CD4-positive, alpha-beta T cell treated with Interleukin-15 for 1 hour (primary cell): ENCODE data around the gene IGF1R.

Experiments used
- DNase-seq: peaks from one replicate; pipeline ENCODE4 v3.0.0-alpha.2; 2020

IGF1R gene

DNA sequence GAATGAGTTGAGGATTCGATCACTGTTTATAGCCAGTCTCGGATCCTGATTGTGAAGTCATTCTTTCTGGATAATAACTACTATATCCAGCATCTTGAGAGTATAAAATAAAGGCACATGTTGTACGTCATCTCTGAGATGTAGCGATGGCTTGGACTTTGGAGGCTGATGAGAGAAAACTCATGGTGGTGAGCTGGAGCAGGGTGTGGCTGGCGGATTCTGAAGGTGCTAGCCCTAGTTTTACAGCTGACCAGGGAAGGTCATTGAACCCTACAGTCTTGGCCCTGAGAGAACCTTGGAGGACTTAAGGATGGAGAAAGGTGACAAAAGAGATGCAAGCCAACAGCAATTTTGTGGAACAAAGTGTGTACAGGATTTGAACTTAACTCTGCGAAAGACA lies 153.8 kb downstream of the IGF1R start:
- DNase-seq = no peak

GRCh38 chr15:98803228-98804056 lies 155.1 kb downstream of the IGF1R start:
- DNase-seq = no peak

GRCh38 chr15:98804057-98804380 lies 155.7 kb downstream of the IGF1R start:
- no peak for DNase-seq

DNA sequence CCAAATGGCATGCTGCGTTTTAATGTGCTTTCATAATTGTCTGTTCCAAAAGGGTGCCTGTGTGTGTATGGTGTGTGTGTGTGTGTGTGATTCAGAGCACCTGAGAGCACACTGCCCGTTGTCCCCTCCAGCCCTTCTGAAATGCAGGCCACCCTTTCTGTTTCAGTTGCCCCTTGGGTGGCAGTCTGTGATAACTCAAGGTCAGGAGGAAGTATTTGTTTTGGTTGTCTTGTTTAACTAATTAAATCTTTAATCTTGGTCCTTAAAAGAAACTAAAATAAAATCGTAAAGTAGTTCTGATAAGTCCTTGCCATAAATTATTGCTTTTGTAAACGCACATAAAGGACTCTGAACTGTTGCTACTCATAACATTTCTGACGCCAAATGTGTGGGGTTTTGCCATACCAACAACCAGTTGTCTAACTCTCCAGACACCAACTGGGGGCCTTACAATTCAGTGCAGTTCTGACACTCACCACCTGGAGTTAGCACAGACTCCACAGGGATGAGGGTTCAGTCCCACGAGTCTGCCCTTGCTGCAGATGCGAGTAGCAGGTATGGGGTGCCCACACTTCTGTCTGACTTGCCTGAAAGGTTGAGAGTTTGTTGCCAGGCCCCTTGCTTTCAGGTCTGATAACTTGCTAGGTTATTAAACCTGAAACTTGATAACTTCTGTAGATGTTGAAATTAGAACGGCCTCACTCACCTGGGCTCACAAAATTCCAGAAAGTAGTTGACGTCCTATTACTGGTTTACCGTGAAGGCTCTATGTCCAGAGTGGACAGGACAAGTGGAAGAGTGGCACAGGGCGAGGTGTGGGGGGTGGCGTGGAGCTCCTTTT lies 157.3 kb downstream of the IGF1R start:
- no peak for DNase-seq

- no peak for DNase-seq
These were observed 158.0 kb downstream of the IGF1R start for GRCh38 chr15:98806275-98806895.

- DNase-seq = no peak
These were observed 158.9 kb downstream of the IGF1R start for GRCh38 chr15:98807262-98807661.

DNA sequence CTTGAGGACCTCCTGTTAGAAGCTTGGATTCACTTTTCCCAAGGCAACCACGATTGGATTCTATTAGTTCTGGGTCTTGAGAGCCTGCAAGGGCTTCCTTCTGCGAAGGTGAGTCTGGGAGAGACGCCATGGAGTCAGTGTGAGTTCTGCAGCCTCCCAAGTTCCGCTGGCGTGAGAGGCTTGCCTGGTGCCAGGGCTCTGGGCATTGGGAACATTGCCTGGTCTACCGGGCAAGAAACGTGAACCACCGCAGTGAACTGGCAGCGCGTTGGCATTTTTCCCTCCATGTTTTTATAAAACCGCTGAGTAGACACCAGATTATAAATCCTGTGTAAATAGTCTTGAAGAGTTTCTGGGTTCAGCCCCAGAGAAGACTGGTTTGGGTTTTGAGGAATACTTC lies 160.9 kb downstream of the IGF1R start:
- no peak for DNase-seq

GRCh38 chr15:98812716-98813446 lies 164.5 kb downstream of the IGF1R start:
- DNase-seq = no peak

DNA sequence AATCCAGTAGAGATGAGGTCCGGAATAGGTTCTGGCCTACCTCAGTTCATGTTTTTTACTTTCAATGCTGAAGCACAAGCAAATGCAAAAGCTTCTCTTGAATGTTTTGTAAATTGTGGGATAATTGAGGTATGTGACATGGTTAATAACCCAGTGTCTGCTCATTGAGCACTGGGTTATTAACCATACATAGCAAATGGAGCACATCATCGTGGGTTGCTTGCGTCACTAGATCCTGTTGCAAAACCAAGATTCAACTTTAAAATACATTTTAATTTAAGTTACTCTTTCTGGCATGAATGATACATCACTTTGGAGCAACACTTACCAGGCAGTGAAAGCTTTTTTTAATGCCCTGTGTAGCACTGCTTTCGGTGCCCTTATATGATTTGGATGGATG lies 165.6 kb downstream of the IGF1R start:
- no peak for DNase-seq

DNA sequence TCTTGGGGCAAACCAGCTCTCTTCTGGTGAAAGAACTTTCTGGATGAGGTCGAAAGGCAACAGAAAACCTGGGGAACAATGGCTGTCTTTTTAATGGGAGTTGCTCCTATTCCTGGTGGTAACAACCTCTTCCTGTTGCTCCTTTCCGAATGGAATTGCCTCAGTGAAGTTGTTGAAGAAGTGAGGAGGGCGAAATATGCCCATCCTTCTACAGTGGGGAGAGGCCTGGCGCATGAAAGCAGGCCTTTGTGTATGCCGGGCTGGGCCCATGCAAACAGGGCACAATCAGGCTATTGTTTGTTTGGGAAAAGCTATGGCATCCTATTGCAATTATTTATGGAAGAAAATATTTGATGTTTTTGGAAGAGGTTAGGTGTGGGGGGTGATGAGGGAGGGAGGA lies 166.9 kb downstream of the IGF1R start:
- no peak for DNase-seq

DNA sequence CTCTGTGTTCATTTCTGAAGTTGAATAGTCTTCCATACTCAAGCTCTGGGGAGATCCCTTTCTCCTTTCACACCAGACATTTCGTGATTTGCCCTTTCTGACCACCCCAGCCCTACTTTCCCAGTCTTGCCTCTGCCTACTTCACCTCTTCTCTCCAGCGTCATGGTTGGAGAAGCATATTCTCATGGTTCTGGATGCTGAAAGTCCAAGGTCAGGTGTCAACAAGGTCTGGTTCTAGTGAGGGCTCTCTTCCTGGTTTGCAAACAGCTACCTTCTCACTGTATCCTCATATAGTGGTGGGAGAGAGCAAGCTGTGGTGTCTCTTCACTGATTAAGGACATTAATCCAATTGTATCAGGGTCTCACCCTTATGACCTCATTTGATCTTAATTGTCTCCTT lies 169.4 kb downstream of the IGF1R start:
- no peak for DNase-seq

- DNase-seq = no peak
These were observed 174.7 kb downstream of the IGF1R start for GRCh38 chr15:98823012-98823458.

- no peak for DNase-seq
These were observed 175.3 kb downstream of the IGF1R start for GRCh38 chr15:98823616-98824015.

- DNase-seq = no peak
These were observed 176.3 kb downstream of the IGF1R start for GRCh38 chr15:98824595-98824994.

- no peak for DNase-seq
These were observed 178.3 kb downstream of the IGF1R start for GRCh38 chr15:98826658-98827057.

DNA sequence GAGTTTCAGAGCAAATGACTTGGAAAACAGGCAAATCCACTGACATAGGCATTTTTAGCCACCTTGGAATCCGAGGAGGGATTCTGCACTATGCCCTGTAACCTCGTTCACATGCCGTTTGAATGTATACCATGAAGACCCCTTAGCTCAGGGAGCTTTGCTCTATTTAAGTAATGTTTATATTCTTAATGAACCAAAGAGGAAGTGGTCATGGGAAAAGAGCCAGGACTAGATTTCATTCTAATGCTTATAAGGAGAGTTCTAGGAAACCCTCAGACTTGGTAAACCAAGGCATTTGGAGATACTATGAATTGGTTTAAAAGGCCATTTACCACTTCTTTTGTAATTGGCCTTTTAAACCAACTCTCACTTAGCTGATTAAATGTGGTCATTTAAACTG lies 178.9 kb downstream of the IGF1R start:
- DNase-seq = no peak

DNA sequence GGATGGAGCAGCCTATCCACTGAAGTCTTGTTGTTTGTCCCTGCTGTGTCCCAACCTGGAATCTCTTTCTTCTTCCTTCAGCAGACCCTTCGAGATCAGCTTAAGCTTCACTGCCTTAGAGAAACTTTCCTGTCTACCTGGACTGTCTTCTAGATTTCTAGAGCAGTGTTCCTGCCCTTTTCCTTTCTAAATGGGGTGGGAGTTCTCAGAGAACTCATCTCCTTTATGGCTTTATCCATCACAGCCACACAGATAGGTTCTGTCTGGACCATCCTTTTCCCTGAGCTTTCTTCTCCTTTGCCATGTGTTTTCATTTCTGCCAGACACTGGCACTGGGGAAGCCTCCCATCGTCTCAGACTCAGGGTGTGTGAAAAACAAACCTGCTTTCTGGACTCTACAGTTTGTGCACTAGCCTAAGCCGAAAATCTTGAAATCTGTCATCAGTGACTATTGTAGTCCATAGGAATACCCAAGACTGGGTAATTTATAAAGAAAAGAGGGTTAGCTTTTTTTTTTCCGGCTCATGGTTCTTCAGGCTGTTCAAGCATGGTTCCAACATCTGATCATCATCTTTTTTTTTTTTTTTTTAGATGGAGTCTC lies 181.8 kb downstream of the IGF1R start:
- no peak for DNase-seq

DNA sequence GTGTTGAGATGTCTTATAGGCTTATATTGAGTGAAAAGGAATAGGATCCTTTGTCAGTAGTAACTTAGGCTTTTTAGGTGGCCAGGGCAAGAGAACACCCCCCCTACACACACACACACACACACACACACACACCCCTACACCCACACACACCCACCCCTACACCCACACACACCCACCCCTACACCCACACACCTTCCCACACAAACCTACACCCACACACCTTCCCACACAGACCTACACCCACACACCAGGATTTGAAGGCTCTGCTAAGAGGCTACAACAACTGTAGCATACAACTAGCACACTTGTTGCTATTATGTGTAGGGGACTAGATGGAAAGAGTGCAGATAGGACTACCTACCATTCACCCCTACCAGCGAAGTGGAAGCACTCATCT lies 186.6 kb downstream of the IGF1R start:
- DNase-seq = no peak

DNA sequence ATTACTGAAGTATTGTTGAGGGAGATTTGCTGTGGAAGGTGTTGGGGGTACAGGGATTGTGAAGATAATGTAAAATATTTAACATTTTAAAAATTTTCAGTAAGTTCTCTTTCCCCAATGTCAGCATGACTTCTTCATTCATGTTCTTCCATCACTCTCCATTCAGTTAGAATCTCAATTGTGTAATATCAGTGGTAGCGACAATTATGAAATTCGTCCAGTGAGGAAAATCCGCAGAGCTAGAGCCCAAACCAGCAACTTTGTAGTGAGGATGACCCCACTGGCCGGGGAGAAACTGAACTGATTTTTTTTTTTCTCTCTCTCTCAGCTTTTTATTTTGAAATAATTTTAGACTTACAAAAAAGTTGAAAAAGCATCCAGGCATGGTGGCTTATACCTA lies 187.5 kb downstream of the IGF1R start:
- no peak for DNase-seq

DNA sequence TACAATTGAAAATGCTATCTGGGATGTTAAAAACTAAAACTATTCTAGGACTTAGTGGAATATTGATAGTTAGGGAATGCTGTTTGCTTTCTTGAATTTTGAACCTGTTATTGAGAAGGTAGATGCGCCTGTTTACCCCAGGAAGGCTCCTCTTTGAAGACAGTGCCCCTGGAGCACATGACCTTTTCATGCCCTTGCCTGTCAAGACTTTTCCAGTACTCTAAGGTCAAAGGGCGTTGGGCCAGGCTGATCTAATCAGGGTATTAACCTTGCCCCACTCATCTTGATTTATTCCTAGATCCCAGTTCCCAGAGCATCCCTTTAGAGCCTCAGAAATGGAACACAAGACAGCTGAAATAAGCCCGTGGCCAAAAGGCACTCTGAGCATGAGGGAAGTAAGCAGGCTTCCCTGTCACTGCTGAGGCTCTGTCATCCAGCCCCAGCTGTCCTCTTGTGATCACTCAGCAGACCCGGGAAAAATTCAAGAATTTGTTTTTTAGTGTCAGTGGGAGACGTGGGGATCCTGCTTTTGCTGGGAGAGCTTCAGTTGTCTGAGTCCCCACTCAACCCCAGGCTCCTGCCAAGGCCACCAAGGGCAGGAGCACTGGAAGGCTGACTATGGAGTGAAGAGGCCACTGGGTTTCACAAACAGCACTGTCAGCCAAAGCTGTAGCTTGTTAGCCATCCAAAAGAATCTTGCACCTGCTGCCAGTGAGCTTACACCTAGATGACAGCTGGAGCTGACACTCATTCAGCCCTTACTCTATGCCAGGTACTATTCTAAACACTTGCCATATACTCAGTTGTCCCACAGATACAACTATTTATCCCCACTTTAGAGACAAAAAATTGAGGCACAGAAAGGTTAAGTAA lies 190.3 kb downstream of the IGF1R start:
- DNase-seq = no peak

DNA sequence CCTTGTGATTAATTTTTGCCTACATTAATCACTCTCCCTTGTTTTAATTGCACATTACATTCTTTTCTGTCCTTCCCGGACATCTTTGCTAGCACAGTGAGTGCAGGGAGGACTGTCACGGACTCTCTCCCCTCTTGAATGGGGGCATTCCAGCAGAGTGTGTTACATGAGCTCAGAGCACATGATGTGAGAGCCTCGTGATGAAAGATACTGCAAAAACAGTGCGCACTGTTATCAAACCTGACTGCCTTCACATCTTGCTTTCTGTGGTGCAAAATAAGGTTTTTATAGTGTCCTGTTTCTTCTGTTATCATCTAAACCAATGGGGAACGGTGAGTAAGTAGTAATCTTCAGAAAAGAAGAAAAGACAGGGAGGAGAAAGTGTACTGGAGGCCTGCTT lies 191.7 kb downstream of the IGF1R start:
- no peak for DNase-seq
